Mesodermal cell (in vitro differentiated cells): ENCODE data around the gene SATB2.

Experiments used
- H3K27ac ChIP-seq: 2 replicates; pipeline ENCODE4 v1.7.0; 2013; ENCODE audit warnings: mild to moderate bottlenecking, low read depth, low read length, moderate library complexity; ENCODE audit not compliant: severe bottlenecking
- H3K36me3 ChIP-seq: 2 replicates; pipeline ENCODE4 v1.7.1; 2013; ENCODE audit warnings: mild to moderate bottlenecking, low read length, moderate library complexity; ENCODE audit not compliant: control insufficient read depth, insufficient read depth
- H3K4me1 ChIP-seq: one replicate; pipeline ENCODE4 v1.7.1; 2013; ENCODE audit warnings: mild to moderate bottlenecking, low read length; ENCODE audit not compliant: insufficient read depth, control insufficient read depth, poor library complexity, severe bottlenecking
- H3K4me3 ChIP-seq: 2 replicates; pipeline ENCODE4 v1.7.0; 2013; ENCODE audit warnings: low read length, control low read depth, mild to moderate bottlenecking; ENCODE audit not compliant: insufficient read depth, poor library complexity, severe bottlenecking; ENCODE audit errors: extremely low read depth
- H3K9me3 ChIP-seq: 2 replicates; pipeline ENCODE4 v1.7.1; 2013; ENCODE audit warnings: mild to moderate bottlenecking, low read length, moderate library complexity; ENCODE audit not compliant: control insufficient read depth
- WGBS, 2 experiments: methylation state at CpG; one replicate each; pipeline ENCODE4 v1.1.5; 2013; ENCODE audit warnings: missing lambda C conversion rate in 2 of 2; ENCODE audit not compliant: insufficient coverage in 2 of 2; 5-methylcytosine and 5-hydroxymethylcytosine counted together

The SATB2 gene

GRCh38 chr2:199459286-199460100 is 1.8 kb upstream of the SATB2 start:
- H3K4me3 ChIP-seq = peak overlapping the region; percentile 72
- H3K36me3 ChIP-seq = no peaks in the 10 kb centered on the region
- no peaks in the 10 kb centered on the region for H3K9me3 ChIP-seq
- peaks cover 23% of the 10 kb centered on the region for H3K4me1 ChIP-seq
- peak overlapping the region; percentile 73 for H3K27ac ChIP-seq
- 0 to 1% methylated on average over 61 to 67 of the region's 70 CpGs for WGBS, 2 experiments

- no peaks in the 10 kb centered on the region for H3K9me3 ChIP-seq
- peaks cover 22% of the 10 kb centered on the region for H3K4me1 ChIP-seq
- H3K4me3 ChIP-seq = peak overlapping the region; percentile 72
- WGBS, 2 experiments = 0% methylated on average over 43 to 53 of the region's 56 CpGs
- no peaks in the 10 kb centered on the region for H3K36me3 ChIP-seq
- H3K27ac ChIP-seq = peak overlapping the region; percentile 73
Measured at GRCh38 chr2:199458806-199459285, 1.1 kb upstream of the SATB2 start.

- 0 to 1% methylated on average over 12 to 42 of the region's 75 CpGs for WGBS, 2 experiments
- Histone ChIP-seq H3K36me3 (no peaks in the 10 kb centered on the region), H3K4me1 (peaks cover 17% of the 10 kb centered on the region), H3K4me3 (peak overlapping the region; percentile 72), H3K9me3 (no peaks in the 10 kb centered on the region), H3K27ac (peak overlapping the region; percentile 73)
Measured at GRCh38 chr2:199458009-199458805, 468 bp upstream of the SATB2 start.

GRCh38 chr2:199456383-199457146 is 1.2 kb downstream of the SATB2 start:
- Histone ChIP-seq H3K27ac (no peak overlapping the region), H3K4me3 (peak overlapping the region; percentile 72), H3K9me3 (no peaks in the 10 kb centered on the region), H3K36me3 (no peaks in the 10 kb centered on the region), H3K4me1 (peaks cover 17% of the 10 kb centered on the region)
- WGBS, 2 experiments = 0 to 1% methylated on average over 27 to 28 of the region's 44 CpGs

GRCh38 chr2:199455545-199456382 is 2.0 kb downstream of the SATB2 start:
- Histone ChIP-seq H3K4me3 (peak overlapping the region; percentile 41), H3K4me1 (peaks cover 17% of the 10 kb centered on the region), H3K9me3 (no peaks in the 10 kb centered on the region), H3K27ac (no peak overlapping the region), H3K36me3 (no peaks in the 10 kb centered on the region)
- WGBS, 2 experiments = 0% methylated on average over 31 to 36 of the region's 55 CpGs

GRCh38 chr2:199455210-199455544 is 2.6 kb downstream of the SATB2 start:
- Histone ChIP-seq H3K27ac (no peak overlapping the region), H3K36me3 (no peaks in the 10 kb centered on the region), H3K4me1 (peaks cover 15% of the 10 kb centered on the region), H3K9me3 (no peaks in the 10 kb centered on the region), H3K4me3 (peak overlapping the region; percentile 41)
- 28 to 33% methylated on average over 5 to 6 of the region's 7 CpGs for WGBS, 2 experiments

GRCh38 chr2:199452991-199453379 is 4.8 kb downstream of the SATB2 start:
- no peaks in the 10 kb centered on the region for H3K36me3 ChIP-seq
- no peak overlapping the region for H3K4me3 ChIP-seq
- peaks cover 11% of the 10 kb centered on the region for H3K4me1 ChIP-seq
- no peaks in the 10 kb centered on the region for H3K9me3 ChIP-seq
- H3K27ac ChIP-seq = no peak overlapping the region

- no peaks in the 10 kb centered on the region for H3K9me3 ChIP-seq
- no peaks in the 10 kb centered on the region for H3K36me3 ChIP-seq
- H3K4me1 ChIP-seq = peaks cover 11% of the 10 kb centered on the region
- WGBS, 2 experiments = 25 to 40% methylated on average over 1 of the region's 2 CpGs
- no peak overlapping the region for H3K4me3 ChIP-seq
- H3K27ac ChIP-seq = no peak overlapping the region
Measured at GRCh38 chr2:199452260-199452990, 5.3 kb downstream of the SATB2 start.

GRCh38 chr2:199449956-199450355 is 7.8 kb downstream of the SATB2 start:
- no peaks in the 10 kb centered on the region for H3K4me1 ChIP-seq
- H3K4me3 ChIP-seq = no peak overlapping the region
- H3K9me3 ChIP-seq = no peaks in the 10 kb centered on the region
- WGBS, 2 experiments = no CpG with 5 or more reads among the region's 3 CpGs
- no peaks in the 10 kb centered on the region for H3K36me3 ChIP-seq
- no peak overlapping the region for H3K27ac ChIP-seq
